ENCODE results near the gene SEMA6B.

Gene SEMA6B

DNA sequence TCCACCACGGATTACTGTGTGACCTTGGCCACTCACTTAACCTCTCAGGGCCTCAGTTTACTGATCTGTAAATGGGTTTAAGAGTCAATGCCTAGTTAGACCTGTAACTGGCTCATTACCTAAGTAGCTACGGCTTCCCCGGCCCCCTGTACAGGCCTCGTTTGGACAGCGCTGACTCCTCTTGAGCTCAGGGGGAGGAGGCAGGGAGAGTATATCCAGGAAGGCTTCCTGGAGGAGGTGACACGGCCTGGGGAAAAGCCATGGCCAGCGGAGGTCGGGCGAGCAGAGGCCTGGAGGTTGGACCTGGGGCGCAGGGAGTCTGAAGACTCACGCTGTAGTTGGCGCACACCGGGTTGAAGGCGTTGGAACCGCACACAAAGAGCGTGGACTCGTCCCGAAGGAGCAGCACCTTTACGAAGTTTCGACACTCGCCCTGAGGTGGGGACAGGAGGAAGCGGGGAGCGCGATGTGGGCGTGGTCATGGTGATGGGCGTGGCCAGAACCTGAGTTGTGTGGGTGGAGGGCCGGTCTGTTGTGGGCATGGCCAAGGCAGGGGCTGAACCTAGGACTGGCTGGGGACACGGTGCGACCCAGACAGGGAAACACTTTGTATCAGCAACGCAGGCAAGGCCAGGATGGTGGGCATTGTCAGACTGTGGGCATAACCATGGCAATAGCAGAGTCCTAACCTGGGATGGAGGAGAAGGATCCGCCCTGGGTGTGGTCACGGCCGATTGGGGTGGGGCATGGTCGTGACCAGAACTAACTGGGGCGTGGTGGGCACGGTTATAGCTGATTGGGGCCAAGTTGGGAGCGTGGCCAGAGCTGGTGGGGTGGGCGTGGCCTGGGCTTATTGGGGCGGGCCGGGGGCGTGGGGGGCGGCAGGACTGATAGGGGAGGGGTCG lies 3.6 kb downstream of the SEMA6B start:
- Histone ChIP-seq H3K4me3 (ENCODE audit: insufficient read depth, low read length, poor library complexity, severe bottlenecking) (no peak overlapping the region), H3K9me2 (replicated peaks; ENCODE audit: insufficient read depth, low read length) (no peaks in the 10 kb centered on the region), H3K79me2 (ENCODE audit: insufficient read depth, low read length) (no peaks in the 10 kb centered on the region), H4K20me1 (ENCODE audit: low read depth, low read length) (no peaks in the 10 kb centered on the region), H3K9ac (ENCODE audit: low read length) (no peak overlapping the region), H2AFZ (ENCODE audit: low read depth, low read length, severe bottlenecking) (no peak overlapping the region), H3K27me3 (ENCODE audit: low read length) (no peaks in the 10 kb centered on the region), H3K4me2 (ENCODE audit: low read depth, low read length, poor library complexity, severe bottlenecking) (no peak overlapping the region), H3K27ac (ENCODE audit: low read depth, low read length) (no peak overlapping the region), H3K9me3 (ENCODE audit: insufficient read depth, low read length) (no peaks in the 10 kb centered on the region), H3F3A (ENCODE audit: insufficient read depth) (no peaks in the 10 kb centered on the region), H3K36me3 (ENCODE audit: low read length) (no peaks in the 10 kb centered on the region)
- TF ChIP-seq, protein P1, sequence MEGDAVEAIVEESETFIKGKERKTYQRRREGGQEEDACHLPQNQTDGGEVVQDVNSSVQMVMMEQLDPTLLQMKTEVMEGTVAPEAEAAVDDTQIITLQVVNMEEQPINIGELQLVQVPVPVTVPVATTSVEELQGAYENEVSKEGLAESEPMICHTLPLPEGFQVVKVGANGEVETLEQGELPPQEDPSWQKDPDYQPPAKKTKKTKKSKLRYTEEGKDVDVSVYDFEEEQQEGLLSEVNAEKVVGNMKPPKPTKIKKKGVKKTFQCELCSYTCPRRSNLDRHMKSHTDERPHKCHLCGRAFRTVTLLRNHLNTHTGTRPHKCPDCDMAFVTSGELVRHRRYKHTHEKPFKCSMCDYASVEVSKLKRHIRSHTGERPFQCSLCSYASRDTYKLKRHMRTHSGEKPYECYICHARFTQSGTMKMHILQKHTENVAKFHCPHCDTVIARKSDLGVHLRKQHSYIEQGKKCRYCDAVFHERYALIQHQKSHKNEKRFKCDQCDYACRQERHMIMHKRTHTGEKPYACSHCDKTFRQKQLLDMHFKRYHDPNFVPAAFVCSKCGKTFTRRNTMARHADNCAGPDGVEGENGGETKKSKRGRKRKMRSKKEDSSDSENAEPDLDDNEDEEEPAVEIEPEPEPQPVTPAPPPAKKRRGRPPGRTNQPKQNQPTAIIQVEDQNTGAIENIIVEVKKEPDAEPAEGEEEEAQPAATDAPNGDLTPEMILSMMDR (IDR thresholded peaks at IDR 0.05; ENCODE audit: insufficient read depth, low read length, poor library complexity, severe bottlenecking), result no peak

DNA sequence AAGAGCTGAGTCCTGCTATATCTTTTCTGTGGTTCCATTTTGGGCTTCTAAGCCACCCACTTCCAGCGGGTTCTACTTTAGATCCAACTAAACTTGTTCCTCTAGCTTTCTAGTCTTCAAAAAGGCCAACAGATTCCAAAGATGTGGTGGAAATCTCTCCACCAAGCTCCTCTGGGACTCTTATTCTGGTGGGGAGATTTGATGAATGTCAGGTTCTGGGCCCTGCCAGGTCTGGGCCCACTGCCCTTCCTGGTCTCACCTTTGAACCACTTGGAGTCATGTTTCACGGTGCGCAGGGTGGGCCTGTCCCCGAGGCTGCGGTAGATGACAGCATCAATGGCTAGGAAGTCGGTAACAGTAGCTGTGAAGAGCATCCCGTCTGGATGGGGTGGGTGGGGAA lies 4.8 kb downstream of the SEMA6B start:
- H3K9me3 ChIP-seq (ENCODE audit: insufficient read depth, low read length), result no peaks in the 10 kb centered on the region
- H3K27ac ChIP-seq (ENCODE audit: low read depth, low read length), result no peak overlapping the region
- no peak overlapping the region for H3K4me2 ChIP-seq (ENCODE audit: low read depth, low read length, poor library complexity, severe bottlenecking)
- no peaks in the 10 kb centered on the region for H3K79me2 ChIP-seq (ENCODE audit: insufficient read depth, low read length)
- no peaks in the 10 kb centered on the region for H4K20me1 ChIP-seq (ENCODE audit: low read depth, low read length)
- no peak overlapping the region for H3K4me3 ChIP-seq (ENCODE audit: insufficient read depth, low read length, poor library complexity, severe bottlenecking)
- H3K36me3 ChIP-seq (ENCODE audit: low read length), result no peaks in the 10 kb centered on the region
- no peaks in the 10 kb centered on the region for H3K27me3 ChIP-seq (ENCODE audit: low read length)
- H3K9ac ChIP-seq (ENCODE audit: low read length), result no peak overlapping the region
- TF ChIP-seq, protein P1 (IDR thresholded peaks at IDR 0.05; ENCODE audit: insufficient read depth, low read length, poor library complexity, severe bottlenecking), result no peak
- TF ChIP-seq EZH2phosphoT487 (conservative IDR thresholded peaks at IDR 0.05; ENCODE audit: low read length), result no peak
- H3K9me2 ChIP-seq (replicated peaks; ENCODE audit: insufficient read depth, low read length), result no peaks in the 10 kb centered on the region
- no peaks in the 10 kb centered on the region for H3F3A ChIP-seq (ENCODE audit: insufficient read depth)
- no peak overlapping the region for H2AFZ ChIP-seq (ENCODE audit: low read depth, low read length, severe bottlenecking)

DNA sequence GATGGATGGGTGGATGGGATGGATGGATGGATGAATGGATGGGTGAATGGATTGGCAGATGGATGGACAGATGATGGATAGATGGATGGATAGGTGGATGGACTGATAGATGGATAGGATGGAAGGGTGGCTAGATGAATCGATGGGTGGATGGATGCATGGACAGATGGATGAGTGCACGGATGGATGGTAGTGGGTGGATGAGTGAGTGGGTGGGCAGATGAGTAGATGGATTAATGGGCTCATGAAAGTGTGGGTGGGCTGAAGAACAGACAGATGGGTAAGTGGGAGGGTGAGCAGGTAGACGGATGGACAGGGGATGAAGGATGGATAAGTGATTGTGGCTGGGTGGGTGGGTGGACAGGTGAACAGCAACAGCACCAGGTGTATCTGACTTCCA lies 5.7 kb downstream of the SEMA6B start:
- Histone ChIP-seq H3K9ac (ENCODE audit: low read length) (no peak overlapping the region), H3K36me3 (ENCODE audit: low read length) (no peaks in the 10 kb centered on the region), H3K9me2 (replicated peaks; ENCODE audit: insufficient read depth, low read length) (no peaks in the 10 kb centered on the region), H3K4me2 (ENCODE audit: low read depth, low read length, poor library complexity, severe bottlenecking) (no peak overlapping the region), H3K4me3 (ENCODE audit: insufficient read depth, low read length, poor library complexity, severe bottlenecking) (no peak overlapping the region), H3K27me3 (ENCODE audit: low read length) (no peaks in the 10 kb centered on the region), H3K27ac (ENCODE audit: low read depth, low read length) (no peak overlapping the region), H2AFZ (ENCODE audit: low read depth, low read length, severe bottlenecking) (no peak overlapping the region), H3K79me2 (ENCODE audit: insufficient read depth, low read length) (no peaks in the 10 kb centered on the region), H3K9me3 (ENCODE audit: insufficient read depth, low read length) (no peaks in the 10 kb centered on the region), H3F3A (ENCODE audit: insufficient read depth) (no peaks in the 10 kb centered on the region), H4K20me1 (ENCODE audit: low read depth, low read length) (no peaks in the 10 kb centered on the region)
- TF ChIP-seq, protein P1 (IDR thresholded peaks at IDR 0.05; ENCODE audit: insufficient read depth, low read length, poor library complexity, severe bottlenecking), result no peak
- TF ChIP-seq EZH2phosphoT487 (conservative IDR thresholded peaks at IDR 0.05; ENCODE audit: low read length), result no peak
